ENCODE measurements around the gene GRIK4. TPM values are rescaled to one million over a fixed set of nuclear protein-coding genes. Genes with fewer than 3 reads are reported as not detected.

GRIK4 gene
- polyA plus RNA-seq, 1 experiment = 0.55 TPM

GRCh38 chr11:120834686-120835210 is 323.2 kb downstream of the GRIK4 start:
- Histone ChIP-seq H3K4me3 (ENCODE audit: low read depth, low read length) (no peak overlapping the region), H3K9me3 (ENCODE audit: control insufficient read depth, insufficient read depth, low read length) (no peaks in the 10 kb centered on the region), H3K27ac (ENCODE audit: low read depth, low read length) (no peak overlapping the region), H3K27me3 (ENCODE audit: control insufficient read depth, insufficient read depth, low read length) (peaks cover 19% of the 10 kb centered on the region)
- ChIA-PET CTCF (interaction anchor here (0.6 to 2.2 kb wide), 2 partner anchors 37 to 360 kb away, joined by 4 to 6 read pairs; no protein-coding TSS in a partner anchor), POLR2A (interaction anchor here (0.7 kb wide), 1 partner anchor 698 kb away, joined by 3 read pairs; no protein-coding TSS in a partner anchor)
- DNase-seq (ENCODE audit: low read depth, low spot score) = no peak
- no peak for TF ChIP-seq CTCF (IDR thresholded peaks at IDR 0.05; ENCODE audit: low read depth, low read length)

GRCh38 chr11:120835601-120836228 is 324.2 kb downstream of the GRIK4 start:
- CTCF ChIA-PET = interaction anchor here (2.2 kb wide), 1 partner anchor 359 kb away, joined by 6 read pairs; no protein-coding TSS in a partner anchor
- TF ChIP-seq CTCF (IDR thresholded peaks at IDR 0.05; ENCODE audit: low read depth, low read length) = no peak
- peaks cover 16% of the 10 kb centered on the region for H3K27me3 ChIP-seq (ENCODE audit: control insufficient read depth, insufficient read depth, low read length)
- no peak overlapping the region for H3K4me3 ChIP-seq (ENCODE audit: low read depth, low read length)
- POLR2A ChIA-PET = no interaction called here
- DNase-seq (ENCODE audit: low read depth, low spot score) = no peak
- H3K27ac ChIP-seq (ENCODE audit: low read depth, low read length) = no peak overlapping the region
- no peaks in the 10 kb centered on the region for H3K9me3 ChIP-seq (ENCODE audit: control insufficient read depth, insufficient read depth, low read length)

DNA sequence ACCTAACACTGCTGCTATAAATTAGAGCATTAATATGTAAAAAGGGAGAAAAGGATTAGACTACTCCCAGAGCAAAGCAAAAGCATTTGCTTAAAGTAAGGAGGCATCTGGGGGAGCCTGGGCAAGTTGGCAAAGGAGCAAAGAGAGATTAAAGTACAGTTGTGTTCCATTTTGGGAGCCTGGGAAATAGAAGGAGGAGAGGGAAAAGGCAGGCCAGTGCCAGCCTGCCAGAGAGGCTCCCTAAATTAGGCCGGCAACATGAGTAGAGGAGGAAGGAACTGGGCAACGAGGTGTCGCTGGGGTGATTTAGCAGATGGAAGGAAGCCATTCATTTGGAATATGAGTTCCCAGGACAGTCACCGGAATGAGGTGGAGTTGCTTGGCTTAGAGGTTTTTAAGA is 326.1 kb downstream of the GRIK4 start:
- POLR2A ChIA-PET = no interaction called here

DNA sequence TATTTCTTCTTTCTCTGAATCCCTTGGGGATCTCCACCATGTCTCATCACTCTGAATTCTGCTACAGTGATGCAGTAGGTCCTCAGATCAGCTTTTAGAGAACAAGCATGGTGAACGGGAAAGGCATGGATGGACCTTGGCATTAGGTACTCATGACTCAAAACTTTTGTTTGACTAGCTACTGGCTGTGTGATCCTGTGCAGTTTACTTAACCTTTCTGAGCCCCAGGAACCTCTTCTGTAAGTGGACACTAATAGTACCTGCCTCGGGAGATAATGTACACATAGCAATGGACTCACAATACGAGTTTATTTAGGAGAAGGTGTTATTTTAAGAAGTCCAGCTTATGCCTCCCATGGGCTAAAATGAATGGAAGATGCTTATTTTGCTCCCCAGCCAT is 327.7 kb downstream of the GRIK4 start:
- ChIA-PET POLR2A (interaction anchor here (0.5 kb wide), 1 partner anchor 9 kb away, joined by 3 read pairs; no protein-coding TSS in a partner anchor), CTCF (no interaction called here)
- DNase-seq (ENCODE audit: low read depth, low spot score) = no peak
- H3K27me3 ChIP-seq (ENCODE audit: control insufficient read depth, insufficient read depth, low read length) = peaks cover 9% of the 10 kb centered on the region
- H3K9me3 ChIP-seq (ENCODE audit: control insufficient read depth, insufficient read depth, low read length) = no peaks in the 10 kb centered on the region
- H3K27ac ChIP-seq (ENCODE audit: low read depth, low read length) = no peak overlapping the region
- H3K4me3 ChIP-seq (ENCODE audit: low read depth, low read length) = no peak overlapping the region
- TF ChIP-seq CTCF (IDR thresholded peaks at IDR 0.05; ENCODE audit: low read depth, low read length) = no peak

More for the DNA sequence above, 326.1 kb downstream of the GRIK4 start:
- Histone ChIP-seq H3K27me3 (ENCODE audit: control insufficient read depth, insufficient read depth, low read length) (peaks cover 9% of the 10 kb centered on the region), H3K27ac (ENCODE audit: low read depth, low read length) (no peak overlapping the region), H3K4me3 (ENCODE audit: low read depth, low read length) (no peak overlapping the region), H3K9me3 (ENCODE audit: control insufficient read depth, insufficient read depth, low read length) (no peaks in the 10 kb centered on the region)
- CTCF ChIA-PET = no interaction called here
- no peak for TF ChIP-seq CTCF (IDR thresholded peaks at IDR 0.05; ENCODE audit: low read depth, low read length)
- DNase-seq (ENCODE audit: low read depth, low spot score) = no peak

DNA sequence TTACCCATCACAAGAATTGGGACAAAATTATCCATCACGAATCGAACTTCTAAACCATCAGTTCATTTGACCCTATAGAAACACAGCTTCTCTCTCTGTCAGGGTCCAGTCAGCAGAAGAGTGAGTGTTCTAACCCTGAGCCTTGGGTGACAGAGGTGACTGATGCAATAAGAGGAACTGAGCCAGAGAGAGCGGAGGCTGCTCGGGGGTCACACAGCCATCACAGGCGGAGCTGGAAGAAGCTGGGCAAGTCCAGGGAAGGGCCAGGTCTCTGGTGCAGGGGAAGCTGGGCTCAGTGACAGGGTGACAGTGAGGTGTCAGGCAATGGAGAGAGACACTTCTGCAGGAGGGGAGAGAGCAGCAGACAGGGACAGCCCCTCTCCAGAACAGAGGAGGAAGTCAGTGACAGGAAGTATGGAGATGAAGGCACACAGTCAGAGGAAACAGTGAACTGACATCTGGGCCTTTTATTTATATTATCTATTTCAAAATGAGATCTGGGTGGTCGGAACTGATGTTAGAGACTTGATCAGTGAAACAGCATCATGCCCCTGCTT is 328.4 kb downstream of the GRIK4 start:
- Histone ChIP-seq H3K9me3 (ENCODE audit: control insufficient read depth, insufficient read depth, low read length) (no peaks in the 10 kb centered on the region), H3K4me3 (ENCODE audit: low read depth, low read length) (no peak overlapping the region), H3K27ac (ENCODE audit: low read depth, low read length) (no peak overlapping the region), H3K27me3 (ENCODE audit: control insufficient read depth, insufficient read depth, low read length) (peaks cover 6% of the 10 kb centered on the region)
- POLR2A ChIA-PET = no interaction called here
- TF ChIP-seq CTCF (IDR thresholded peaks at IDR 0.05; ENCODE audit: low read depth, low read length) = no peak
- CTCF ChIA-PET = no interaction called here
- no peak for DNase-seq (ENCODE audit: low read depth, low spot score)

Data from AG04450 (cell line).